HG03565 (cell line): Measurements from ENCODE around the gene RHOG.

ENCODE experiments used
- ATAC-seq: cut with Tn5 transposase; IDR thresholded peaks from one replicate; pipeline ENCODE4 v1.9.1; 2021; ENCODE audit warnings: mild to moderate bottlenecking, moderate library complexity; ENCODE audit not compliant: unreplicated experiment

Gene RHOG

GRCh38 chr11:3781423-3781822 lies 59.3 kb downstream of the RHOG start:
- no peak for ATAC-seq
